GM12878 (cell line): ENCODE data around the gene UBASH3B.

Experiments
- EZH2 ChIP-seq: IDR thresholded peaks from 2 replicates; pipeline ENCODE4 v1.6.1; 2012; ENCODE audit warnings: low read depth, mild to moderate bottlenecking, control low read depth, inconsistent platforms, low read length, borderline replicate concordance; ENCODE audit not compliant: control insufficient read depth
- FOXM1 ChIP-seq: IDR thresholded peaks from 2 replicates; pipeline ENCODE4 v1.6.1; 2012; ENCODE audit warnings: low read depth, mild to moderate bottlenecking, inconsistent platforms, low read length, moderate library complexity
- MXI1 ChIP-seq: fragments of 150-350 bp; IDR thresholded peaks from 2 replicates; pipeline ENCODE4 v1.6.1; 2011; ENCODE audit warnings: low read depth, mild to moderate bottlenecking, inconsistent platforms, low read length, improper control_type of control experiment
- PAX5 ChIP-seq: IDR thresholded peaks from 2 replicates; pipeline ENCODE4 v1.6.1; 2011; ENCODE audit warnings: low read depth, low read length, borderline replicate concordance
- POLR2AphosphoS5 ChIP-seq: IDR thresholded peaks from 2 replicates; pipeline ENCODE4 v1.6.1; 2011; ENCODE audit warnings: mild to moderate bottlenecking, low read length, inconsistent platforms
- RFX5 ChIP-seq: IDR thresholded peaks from 2 replicates; pipeline ENCODE4 v1.6.1; 2011; ENCODE audit warnings: low read depth, low read length, improper control_type of control experiment
- SIN3A ChIP-seq: IDR thresholded peaks from 2 replicates; pipeline ENCODE4 v1.6.1; 2012; ENCODE audit warnings: low read depth, low read length, improper control_type of control experiment
- TAF1 ChIP-seq: IDR thresholded peaks from 2 replicates; pipeline ENCODE4 v1.6.1; 2011; ENCODE audit warnings: mild to moderate bottlenecking, low read depth, low read length, borderline replicate concordance
- TF ChIP-seq, protein P1 (sequence below): IDR thresholded peaks from 2 replicates; pipeline ENCODE4 v1.6.1; 2012; ENCODE audit warnings: low read depth, low read length, improper control_type of control experiment
- TF ChIP-seq, protein P2 (sequence below), 3 experiments: IDR thresholded peaks in 2 of 3; conservative IDR thresholded peaks in 1 of 3; 2 replicates each; pipeline ENCODE4 v1.5.1; 2011; ENCODE audit warnings: low read depth in 3 of 3, low read length in 3 of 3, mild to moderate bottlenecking in 3 of 3, control low read depth in 2 of 3, moderate library complexity in 2 of 3, inconsistent platforms in 1 of 3, mixed read lengths in 1 of 3; ENCODE audit not compliant: control insufficient read depth in 2 of 3, insufficient read depth in 1 of 3; ENCODE audit errors: extremely low read depth in 1 of 3

DNA sequence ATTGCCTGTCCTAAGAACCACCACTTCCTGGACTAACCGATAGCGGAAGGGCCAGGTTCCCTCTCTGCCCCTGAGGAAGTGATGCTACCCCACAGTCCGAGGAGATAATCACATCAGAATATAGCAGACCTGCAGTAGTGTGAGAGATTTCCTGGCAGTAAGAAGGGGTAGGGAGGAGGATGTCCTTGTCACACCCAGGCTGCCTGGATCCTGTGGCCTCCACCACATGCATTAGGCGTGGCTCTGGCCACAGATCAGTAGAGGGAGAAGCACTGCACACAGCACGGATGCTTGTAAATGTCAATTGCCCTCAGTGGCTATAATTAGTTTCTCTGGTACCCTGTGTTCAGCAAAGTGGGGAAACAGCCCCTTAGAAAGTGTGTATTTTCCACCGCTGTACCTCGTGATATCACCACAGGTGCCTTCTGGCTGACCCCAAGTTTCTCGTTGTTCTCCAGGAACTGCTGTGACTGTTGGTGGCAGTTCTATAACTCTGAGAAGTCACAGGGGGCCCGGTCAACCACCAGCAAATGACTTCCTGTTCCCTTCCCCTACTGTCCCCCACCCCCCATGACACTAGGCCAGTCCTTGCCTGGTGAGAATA lies 61.8 kb downstream of the UBASH3B start:
- TF ChIP-seq, protein P1, sequence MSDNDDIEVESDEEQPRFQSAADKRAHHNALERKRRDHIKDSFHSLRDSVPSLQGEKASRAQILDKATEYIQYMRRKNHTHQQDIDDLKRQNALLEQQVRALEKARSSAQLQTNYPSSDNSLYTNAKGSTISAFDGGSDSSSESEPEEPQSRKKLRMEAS, result no peak
- no peak for TF ChIP-seq EZH2
- TF ChIP-seq POLR2AphosphoS5, result no peak
- TF ChIP-seq, protein P2, sequence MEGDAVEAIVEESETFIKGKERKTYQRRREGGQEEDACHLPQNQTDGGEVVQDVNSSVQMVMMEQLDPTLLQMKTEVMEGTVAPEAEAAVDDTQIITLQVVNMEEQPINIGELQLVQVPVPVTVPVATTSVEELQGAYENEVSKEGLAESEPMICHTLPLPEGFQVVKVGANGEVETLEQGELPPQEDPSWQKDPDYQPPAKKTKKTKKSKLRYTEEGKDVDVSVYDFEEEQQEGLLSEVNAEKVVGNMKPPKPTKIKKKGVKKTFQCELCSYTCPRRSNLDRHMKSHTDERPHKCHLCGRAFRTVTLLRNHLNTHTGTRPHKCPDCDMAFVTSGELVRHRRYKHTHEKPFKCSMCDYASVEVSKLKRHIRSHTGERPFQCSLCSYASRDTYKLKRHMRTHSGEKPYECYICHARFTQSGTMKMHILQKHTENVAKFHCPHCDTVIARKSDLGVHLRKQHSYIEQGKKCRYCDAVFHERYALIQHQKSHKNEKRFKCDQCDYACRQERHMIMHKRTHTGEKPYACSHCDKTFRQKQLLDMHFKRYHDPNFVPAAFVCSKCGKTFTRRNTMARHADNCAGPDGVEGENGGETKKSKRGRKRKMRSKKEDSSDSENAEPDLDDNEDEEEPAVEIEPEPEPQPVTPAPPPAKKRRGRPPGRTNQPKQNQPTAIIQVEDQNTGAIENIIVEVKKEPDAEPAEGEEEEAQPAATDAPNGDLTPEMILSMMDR (IDR thresholded peaks at IDR 0.05 in 2 of 3, conservative IDR thresholded peaks at IDR 0.05 in 1 of 3; ENCODE audit: control insufficient read depth in 2 of 3, extremely low read depth in 1 of 3, insufficient read depth in 1 of 3, low read depth in 3 of 3, low read length in 3 of 3), result no peak
- TF ChIP-seq FOXM1, result peak; percentile 19; the same call in 1 of the 2 replicates
- TF ChIP-seq PAX5, result no peak; the same call in 1 of the 2 replicates
- TF ChIP-seq SIN3A, result no peak
- no peak for TF ChIP-seq MXI1
- TF ChIP-seq RFX5, result no peak
- TF ChIP-seq TAF1, result no peak
